Suprapubic skin (tissue), 4 donors: Measurements from ENCODE around the gene BRS3.

Source experiments
- CTCF ChIP-seq, 2 donors: fragments of 200-600 bp in 1 of 2; fragments of 450-650 bp in 1 of 2; sonication (generic) in 1 of 2; IDR thresholded peaks; one replicate each; pipeline ENCODE4 v1.5.1; 2016 to 2019; ENCODE audit warnings: antibody characterized with exemption in 2 of 2, mild to moderate bottlenecking in 1 of 2, moderate library complexity in 1 of 2
- EP300 ChIP-seq: sonication (generic); formaldehyde crosslinking; IDR thresholded peaks from one replicate; pipeline ENCODE4 v1.6.1; 2017; ENCODE audit warnings: antibody characterized with exemption
- POLR2A ChIP-seq, 2 donors: fragments of 450-650 bp; IDR thresholded peaks; one replicate each; pipeline ENCODE4 v1.6.1; 2017; ENCODE audit warnings: antibody characterized with exemption in 2 of 2, mild to moderate bottlenecking in 2 of 2, moderate library complexity in 2 of 2
- POLR2AphosphoS5 ChIP-seq, 3 donors: sonication (generic); formaldehyde crosslinking; IDR thresholded peaks; one replicate each; pipeline ENCODE4 v1.6.1; 2017; ENCODE audit warnings: antibody characterized with exemption in 3 of 3

- TF ChIP-seq CTCF (IDR thresholded peaks at IDR 0.05) = no peak
- TF ChIP-seq POLR2AphosphoS5 (IDR thresholded peaks at IDR 0.05) = no peak
- TF ChIP-seq POLR2A (IDR thresholded peaks at IDR 0.05) = no peak
- no peak for TF ChIP-seq EP300
Observed at GRCh38 chrX:136488706-136489105, 959 bp downstream of the BRS3 start.
